VCaP (cell line): ENCODE measurements around the gene AGTRAP.

Experiments used
- H3K27ac ChIP-seq: fragments of 450-650 bp; 2 replicates; pipeline ENCODE4 v1.5.1; 2017
- TF ChIP-seq, protein P1 (sequence below): fragments of 450-650 bp; conservative IDR thresholded peaks from 2 replicates; pipeline ENCODE4 v1.5.1; 2017; ENCODE audit warnings: mild to moderate bottlenecking, moderate library complexity

Gene AGTRAP

DNA sequence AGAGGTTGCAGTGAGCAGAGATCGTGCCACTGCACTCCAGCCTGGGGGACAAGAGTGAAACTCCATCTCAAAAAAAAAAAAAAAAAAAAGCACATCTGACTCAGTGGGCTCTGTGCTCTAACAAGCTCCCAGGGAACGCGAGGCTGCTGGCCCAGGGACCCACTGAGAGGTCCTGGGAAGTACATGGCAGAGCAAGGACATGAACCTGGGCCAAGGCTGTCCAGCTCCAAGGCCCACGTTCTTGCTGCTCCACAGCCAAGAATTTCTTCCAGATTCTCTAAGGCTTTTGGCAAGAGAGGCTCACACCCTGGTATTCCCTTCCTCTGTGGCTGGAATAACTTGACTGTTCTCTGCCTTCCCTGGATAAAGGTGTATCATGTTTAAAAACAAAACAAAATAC is 15.4 kb upstream of the AGTRAP start:
- no peak overlapping the region for H3K27ac ChIP-seq
- TF ChIP-seq, protein P1, sequence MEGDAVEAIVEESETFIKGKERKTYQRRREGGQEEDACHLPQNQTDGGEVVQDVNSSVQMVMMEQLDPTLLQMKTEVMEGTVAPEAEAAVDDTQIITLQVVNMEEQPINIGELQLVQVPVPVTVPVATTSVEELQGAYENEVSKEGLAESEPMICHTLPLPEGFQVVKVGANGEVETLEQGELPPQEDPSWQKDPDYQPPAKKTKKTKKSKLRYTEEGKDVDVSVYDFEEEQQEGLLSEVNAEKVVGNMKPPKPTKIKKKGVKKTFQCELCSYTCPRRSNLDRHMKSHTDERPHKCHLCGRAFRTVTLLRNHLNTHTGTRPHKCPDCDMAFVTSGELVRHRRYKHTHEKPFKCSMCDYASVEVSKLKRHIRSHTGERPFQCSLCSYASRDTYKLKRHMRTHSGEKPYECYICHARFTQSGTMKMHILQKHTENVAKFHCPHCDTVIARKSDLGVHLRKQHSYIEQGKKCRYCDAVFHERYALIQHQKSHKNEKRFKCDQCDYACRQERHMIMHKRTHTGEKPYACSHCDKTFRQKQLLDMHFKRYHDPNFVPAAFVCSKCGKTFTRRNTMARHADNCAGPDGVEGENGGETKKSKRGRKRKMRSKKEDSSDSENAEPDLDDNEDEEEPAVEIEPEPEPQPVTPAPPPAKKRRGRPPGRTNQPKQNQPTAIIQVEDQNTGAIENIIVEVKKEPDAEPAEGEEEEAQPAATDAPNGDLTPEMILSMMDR: no peak

DNA sequence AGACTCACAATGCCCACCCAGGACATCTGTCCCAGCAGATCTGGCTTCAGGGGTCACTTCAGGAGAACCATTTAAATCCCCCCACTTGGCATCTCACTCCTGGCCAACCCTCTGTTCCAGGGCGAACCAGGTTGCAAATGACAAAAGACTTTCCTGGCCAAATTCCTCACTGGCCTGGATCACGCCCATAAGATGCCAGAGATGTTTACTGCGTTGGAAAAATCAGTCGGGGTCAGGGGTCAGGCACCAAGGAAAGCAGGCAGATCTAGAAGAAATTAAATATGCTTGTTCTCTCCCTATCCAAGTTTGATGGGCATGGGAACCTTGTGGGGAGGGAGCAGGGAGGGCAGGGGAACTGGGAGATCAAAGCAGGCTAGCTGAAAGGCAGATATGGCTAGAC is 14.6 kb upstream of the AGTRAP start:
- H3K27ac ChIP-seq: no peak overlapping the region
- TF ChIP-seq, protein P1: no peak

- no peak overlapping the region for H3K27ac ChIP-seq
- TF ChIP-seq, protein P1: no peak
Measured at GRCh38 chr1:11722538-11722937, 13.4 kb upstream of the AGTRAP start.

GRCh38 chr1:11725616-11726015 is 10.3 kb upstream of the AGTRAP start:
- TF ChIP-seq, protein P1: no peak
- H3K27ac ChIP-seq: no peak overlapping the region

DNA sequence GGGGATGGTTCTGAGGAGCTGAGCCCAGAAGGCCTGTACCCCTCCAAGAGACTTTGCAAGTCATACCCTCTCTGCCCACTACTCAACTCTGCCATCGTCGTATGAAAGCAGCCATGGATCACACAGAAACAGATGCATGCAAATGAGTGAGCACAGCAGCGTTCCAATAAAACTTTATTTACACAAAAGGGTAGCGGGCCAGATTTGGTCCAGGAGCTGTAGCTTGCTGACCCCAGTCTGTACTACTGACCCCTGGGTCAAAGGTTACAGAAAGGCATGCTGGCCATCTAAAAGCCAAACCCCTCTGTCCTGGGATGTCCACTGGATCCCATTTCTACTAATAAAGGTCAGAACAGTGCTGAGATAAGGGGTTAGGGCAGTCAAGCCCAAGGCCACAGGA is 8.8 kb upstream of the AGTRAP start:
- TF ChIP-seq, protein P1: no peak
- H3K27ac ChIP-seq: no peak overlapping the region

- no peak overlapping the region for H3K27ac ChIP-seq
- TF ChIP-seq, protein P1: no peak
Measured at GRCh38 chr1:11728126-11728806, 7.7 kb upstream of the AGTRAP start.

- H3K27ac ChIP-seq: peak overlapping the region; percentile 87
- TF ChIP-seq, protein P1: no peak
Measured at GRCh38 chr1:11729155-11729497, 6.8 kb upstream of the AGTRAP start.
